Colonic mucosa (tissue), 4 donors: ENCODE measurements around the gene S100A12. TPM values are rescaled to one million over a fixed set of nuclear protein-coding genes. Genes with fewer than 3 reads are reported as not detected.

ENCODE experiments used
- DNase-seq: peaks from one replicate; pipeline ENCODE4 v3.0.0-alpha.2; 2020
- H3K27ac ChIP-seq: fragments of 200-600 bp; one replicate; pipeline ENCODE4 v1.8.0; 2021
- H3K27me3 ChIP-seq: fragments of 200-600 bp; one replicate; pipeline ENCODE4 v1.8.0; 2021
- H3K36me3 ChIP-seq: fragments of 200-600 bp; one replicate; pipeline ENCODE4 v1.8.0; 2021
- H3K4me1 ChIP-seq: fragments of 200-600 bp; one replicate; pipeline ENCODE4 v1.8.0; 2021; ENCODE audit warnings: mild to moderate bottlenecking
- H3K4me3 ChIP-seq: fragments of 200-600 bp; one replicate; pipeline ENCODE4 v1.8.0; 2021
- H3K9ac ChIP-seq, 2 donors: one replicate each; pipeline ENCODE4 v1.7.0; 2013; ENCODE audit warnings: control low read depth in 2 of 2, low read depth in 2 of 2, low read length in 2 of 2
- H3K9me3 ChIP-seq: fragments of 200-600 bp; one replicate; pipeline ENCODE4 v1.8.0; 2021
- CTCF ChIP-seq: fragments of 200-600 bp; IDR thresholded peaks from one replicate; pipeline ENCODE4 v1.8.0; 2022; ENCODE audit warnings: antibody characterized with exemption, mild to moderate bottlenecking
- intact Hi-C: fragments of 100-400 bp; cut with DNase I; formaldehyde crosslinking; loops from one replicate; pipeline ENCODE4 v1.14.1; 2022
- total RNA-seq, 2 donors: library from RNA; stranded (reverse); fragmentation: NEBNext Ultra II Directional in 1 of 2; extraction: Animal tissue kit (Norgen Biotek cat#: 25700) in 1 of 2; gene quantifications; one replicate each; pipeline ENCODE4 v1.2.1, GENCODE V29; 2021
- donor health status: healthy.
- donor health status: DM: no; HTN: no; CAD: no.
- donor health status: DM: no; HTN: no; CAD: no.

Gene S100A12
- total RNA-seq, 2 donors from 2014 or later = not detected

GRCh38 chr1:153324912-153325311 lies 50.5 kb downstream of the S100A12 start:
- H3K36me3 ChIP-seq = no peaks in the 10 kb centered on the region
- H3K4me3 ChIP-seq = no peak overlapping the region
- no peak for DNase-seq
- H3K4me1 ChIP-seq = no peaks in the 10 kb centered on the region
- no peak overlapping the region for H3K27ac ChIP-seq
- no peaks in the 10 kb centered on the region for H3K9me3 ChIP-seq
- no peak overlapping the region for H3K9ac ChIP-seq
- TF ChIP-seq CTCF = no peak
- intact Hi-C loops = no loop called here
- H3K27me3 ChIP-seq = no peaks in the 10 kb centered on the region

Other genes with a start within 250 kb of the S100A12 start
- gene SPRR2G, start 224.7 kb downstream of the S100A12 start, total RNA-seq = not detected
- not detected for gene LELP1, start 172.2 kb downstream of the S100A12 start, total RNA-seq
- not detected for gene PRR9, start 158.0 kb downstream of the S100A12 start, total RNA-seq
- gene LORICRIN, start 115.9 kb downstream of the S100A12 start, total RNA-seq = not detected
- gene PGLYRP3, start 62.7 kb downstream of the S100A12 start, total RNA-seq = not detected
- not detected for gene PGLYRP4, start 26.8 kb downstream of the S100A12 start, total RNA-seq
- 10 to 100 TPM; 16.3 to 34.9 TPM for gene S100A9, start 17.8 kb downstream of the S100A12 start, total RNA-seq
- gene S100A8, start 15.5 kb upstream of the S100A12 start, total RNA-seq = 1 to 10 TPM in 1 of 2 donors, under 1 TPM in 1; 0.79 to 6.9 TPM
- gene S100A7A, start 40.9 kb upstream of the S100A12 start, total RNA-seq = not detected
- not detected for gene S100A7, start 85.0 kb upstream of the S100A12 start, total RNA-seq
- 1,000 to 10,000 TPM; 2,444 to 2,474 TPM for gene S100A6, start 160.4 kb upstream of the S100A12 start, total RNA-seq
- gene S100A5, start 165.3 kb upstream of the S100A12 start, total RNA-seq = not detected
- gene S100A4, start 170.2 kb upstream of the S100A12 start, total RNA-seq = 10 to 100 TPM; 41.8 to 83.8 TPM
- under 1 TPM in 1 of 2 donors, not detected in 1; 0.61 TPM for gene S100A3, start 173.6 kb upstream of the S100A12 start, total RNA-seq
- gene S100A2, start 190.2 kb upstream of the S100A12 start, total RNA-seq = 1 to 10 TPM; 1.0 to 2.4 TPM
- gene S100A16, start 237.5 kb upstream of the S100A12 start, total RNA-seq = 100 to 1,000 TPM; 232 to 288 TPM
- gene S100A14, start 240.7 kb upstream of the S100A12 start, total RNA-seq = 100 to 1,000 TPM; 543 to 565 TPM